ENCODE measurements around the gene GUCA1A. TPM values are rescaled to one million over a fixed set of nuclear protein-coding genes. Genes with fewer than 3 reads are reported as not detected.
A peak's percentile ranks its signal among the peaks of the same experiment; 100 is the strongest.
"Not testable (repeated sequence)": the region's sequence is repeated elsewhere in the genome, so short reads cannot be mapped to it uniquely, and the experiment has no call there.

GUCA1A gene
- polyA plus RNA-seq, 4 donors: 0.19 to 0.29 TPM; not detected in 2

DNA sequence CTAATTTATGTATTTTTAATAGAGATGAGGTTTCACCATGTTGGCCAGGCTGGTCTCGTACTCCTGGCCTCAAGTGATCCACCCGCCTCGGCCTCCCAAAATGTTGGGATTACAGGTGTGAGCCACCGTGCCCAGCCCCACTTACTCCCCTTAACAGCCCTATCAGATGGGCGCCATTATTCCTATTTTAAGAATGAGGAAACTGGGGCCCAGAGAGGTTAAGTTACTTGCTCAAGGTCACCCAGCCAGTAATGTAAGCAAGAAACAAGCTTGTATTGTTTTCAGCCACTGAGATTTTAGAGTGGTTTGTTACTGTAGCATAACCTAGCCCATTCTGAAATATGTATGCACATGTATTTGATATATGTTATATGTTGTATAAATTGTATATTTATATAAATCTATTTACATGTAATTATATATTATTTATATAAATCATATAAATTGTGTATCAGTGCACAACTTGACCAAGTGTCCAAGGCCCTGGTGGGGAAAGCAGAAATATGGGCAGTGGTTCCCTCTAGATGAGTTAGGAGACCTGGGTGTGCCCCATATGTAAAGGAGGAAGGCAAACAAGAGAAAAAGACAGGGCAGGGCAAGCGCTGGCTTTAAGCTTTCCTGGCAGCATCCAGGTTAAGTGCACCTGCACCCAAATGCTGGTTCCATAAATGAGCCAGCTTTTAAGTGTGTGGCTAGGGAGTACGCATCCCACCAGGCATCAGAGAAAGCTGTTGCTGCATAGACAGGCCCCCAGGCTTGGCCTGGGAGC, 1.2 kb upstream of the GUCA1A start:
- DNase-seq (ENCODE audit: low read depth in 4 of 4, low spot score in 3 of 4): no peak

DNA sequence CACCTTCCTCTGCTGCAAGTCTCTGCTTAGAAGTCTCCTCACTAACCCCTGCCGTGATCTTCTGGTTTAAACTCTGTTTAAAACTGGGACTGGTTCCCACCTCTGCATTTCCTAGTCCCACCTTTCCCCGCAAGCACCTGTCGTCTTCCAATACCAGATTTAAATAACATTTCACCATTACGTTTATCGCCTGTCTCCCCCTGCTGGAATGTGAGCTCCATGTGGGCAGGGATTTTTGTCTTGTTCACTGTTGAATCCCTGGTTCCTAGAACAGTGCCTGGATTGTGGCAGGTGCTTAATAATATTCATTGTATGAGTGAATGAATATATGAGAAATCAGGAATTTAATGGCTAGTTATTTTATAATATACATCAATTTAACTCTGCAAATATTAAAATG, 2.7 kb downstream of the GUCA1A start:
- no peak for DNase-seq (ENCODE audit: low read depth in 4 of 4, low spot score in 3 of 4)

DNA sequence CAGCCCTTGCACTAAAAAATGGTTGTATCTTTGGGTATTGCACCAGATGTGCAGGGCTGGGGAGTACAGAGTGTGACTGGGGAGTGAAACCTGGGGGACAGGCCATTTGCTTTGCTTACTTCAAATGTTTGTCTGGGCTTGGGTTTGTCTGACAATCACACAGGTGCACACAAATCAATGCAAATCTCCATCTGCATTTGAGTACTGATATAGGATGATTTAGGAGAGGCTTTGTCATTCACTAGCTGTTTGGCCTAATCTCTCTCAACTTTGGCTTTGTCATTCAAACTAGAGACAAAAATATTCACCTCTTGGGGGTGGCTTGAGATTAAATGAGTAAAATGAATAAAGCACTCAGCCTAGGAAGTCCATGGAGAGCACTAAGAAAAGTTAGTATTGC, 3.8 kb downstream of the GUCA1A start:
- no peak for DNase-seq (ENCODE audit: low read depth in 4 of 4, low spot score in 3 of 4)

DNA sequence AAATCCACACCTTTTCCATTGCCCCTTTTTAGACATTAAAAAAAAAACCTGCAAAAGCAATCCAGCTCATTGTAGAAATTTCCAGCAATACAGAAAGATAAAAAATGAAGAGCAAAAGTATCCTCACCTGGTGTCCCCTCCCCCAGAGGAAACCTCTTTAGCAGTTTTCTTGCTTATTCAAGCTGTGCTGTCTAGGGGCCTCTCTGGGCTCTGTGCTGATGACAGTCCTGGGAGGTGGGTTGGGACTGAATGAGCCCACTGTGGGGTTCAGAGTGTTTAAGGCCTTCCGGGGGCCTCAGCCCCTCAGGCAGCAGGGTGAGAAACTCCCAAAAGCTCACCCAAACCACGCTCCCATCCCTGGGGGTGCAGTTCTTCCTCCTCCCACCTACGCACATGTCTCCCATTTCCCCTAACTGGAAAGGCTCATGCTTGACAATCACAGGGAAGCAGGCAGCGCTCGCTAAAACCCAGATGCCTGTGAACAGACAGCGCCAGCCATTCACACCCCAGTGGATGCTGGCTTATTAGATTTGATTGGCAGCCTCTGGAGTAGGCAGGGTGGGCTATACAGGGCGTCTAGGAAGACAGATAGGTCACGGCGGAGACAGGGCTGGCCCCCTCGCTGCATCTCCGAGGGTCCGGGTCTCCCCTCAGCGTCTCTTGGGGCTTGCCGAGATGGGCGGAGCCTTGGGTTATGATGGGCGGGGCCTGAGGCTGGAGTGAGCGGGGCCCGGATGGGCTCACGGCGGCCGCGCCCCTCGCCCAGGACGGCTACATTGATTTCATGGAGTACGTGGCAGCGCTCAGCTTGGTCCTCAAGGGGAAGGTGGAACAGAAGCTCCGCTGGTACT, 4.6 kb downstream of the GUCA1A start:
- no peak for DNase-seq (ENCODE audit: low read depth in 4 of 4, low spot score in 3 of 4)

DNA sequence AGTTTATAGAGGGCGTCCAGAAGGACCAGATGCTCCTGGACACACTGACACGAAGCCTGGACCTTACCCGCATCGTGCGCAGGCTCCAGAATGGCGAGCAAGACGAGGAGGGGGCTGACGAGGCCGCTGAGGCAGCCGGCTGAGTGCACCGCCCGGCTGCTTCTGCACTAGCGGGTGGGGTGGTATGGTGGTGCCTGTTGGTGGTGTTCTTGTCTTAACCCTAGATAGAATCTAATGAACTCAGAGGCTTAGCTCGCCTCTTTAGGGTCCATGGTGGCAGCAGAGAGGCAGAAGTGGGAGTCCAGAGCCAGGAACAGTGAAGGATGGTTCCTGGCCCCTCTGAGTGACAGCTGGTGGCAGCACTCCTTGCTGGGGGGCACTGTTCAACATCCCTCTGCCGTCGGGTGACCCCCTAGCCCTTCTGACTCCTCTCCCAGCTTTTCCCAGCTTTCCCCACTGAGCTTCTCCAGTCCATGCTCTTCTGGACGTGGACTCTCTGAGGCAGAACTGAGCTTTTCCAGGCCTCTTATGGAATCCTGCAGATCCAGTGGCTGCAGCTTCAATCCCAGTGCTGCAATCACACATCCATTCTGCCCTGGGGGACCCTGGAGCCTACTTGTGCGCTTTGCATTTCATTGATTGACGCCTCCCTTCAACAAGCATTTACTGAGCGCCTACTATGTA, 6.2 kb downstream of the GUCA1A start:
- DNase-seq (ENCODE audit: low read depth in 4 of 4, low spot score in 3 of 4): no peak

DNA sequence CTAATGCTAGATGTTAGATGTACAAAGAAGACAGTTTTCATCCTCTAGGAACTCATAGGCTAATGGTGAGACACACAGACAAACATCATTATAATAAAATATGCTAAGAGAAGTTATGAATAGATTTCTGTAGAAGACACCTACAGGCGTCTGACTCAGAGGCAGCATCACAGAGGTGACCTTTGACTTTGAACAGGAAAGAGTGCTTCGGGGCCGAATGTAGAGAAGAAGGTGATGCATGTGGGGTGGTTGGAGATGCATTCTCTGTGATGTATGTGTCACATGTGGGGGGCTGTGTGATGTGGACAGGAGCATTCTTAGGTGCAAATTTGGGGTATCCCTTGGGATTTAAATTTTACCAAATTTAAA, 6.8 kb downstream of the GUCA1A start:
- DNase-seq (ENCODE audit: low read depth in 4 of 4, low spot score in 3 of 4): no peak

DNA sequence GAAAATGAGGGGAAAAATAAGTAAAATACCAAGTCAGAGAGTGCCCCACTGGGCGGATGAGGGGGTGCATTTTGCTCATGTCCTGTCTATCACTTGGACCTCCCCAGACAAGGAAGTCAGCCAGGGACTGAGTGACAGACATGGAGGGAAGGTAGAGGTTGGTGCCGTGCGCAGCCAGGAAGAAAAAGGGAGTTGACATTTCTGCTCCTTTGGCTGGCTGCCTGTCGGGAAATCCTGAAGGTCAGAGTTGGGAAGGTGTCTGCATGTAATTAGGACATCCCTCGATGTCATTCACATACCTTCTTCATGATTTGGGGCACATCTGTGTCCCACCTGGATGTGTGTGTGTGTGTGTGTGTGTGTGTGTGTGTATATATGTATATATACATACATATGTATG, 8.9 kb downstream of the GUCA1A start:
- no peak for DNase-seq (ENCODE audit: low read depth in 4 of 4, low spot score in 3 of 4)

DNA sequence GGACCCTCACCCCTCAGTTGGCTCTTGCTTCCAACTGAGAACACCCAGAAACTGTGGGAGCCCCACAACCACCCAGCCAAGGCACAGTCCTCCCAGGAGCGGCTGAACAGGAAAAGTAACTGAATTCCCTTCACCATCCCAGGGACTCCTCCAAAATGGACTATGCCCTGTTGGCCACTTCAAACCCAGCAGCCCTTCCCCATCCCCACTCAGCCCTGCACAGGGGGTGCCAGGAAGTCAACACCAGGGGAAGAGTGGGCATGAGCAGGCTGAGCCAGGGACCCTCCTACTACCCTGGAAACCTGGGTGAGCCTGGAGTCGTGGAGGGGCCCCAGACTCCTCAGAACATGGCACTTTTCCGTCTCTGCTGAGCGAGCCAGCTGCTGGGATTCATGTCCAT, 11.3 kb downstream of the GUCA1A start:
- no peak for DNase-seq (ENCODE audit: low read depth in 4 of 4, low spot score in 3 of 4)

DNA sequence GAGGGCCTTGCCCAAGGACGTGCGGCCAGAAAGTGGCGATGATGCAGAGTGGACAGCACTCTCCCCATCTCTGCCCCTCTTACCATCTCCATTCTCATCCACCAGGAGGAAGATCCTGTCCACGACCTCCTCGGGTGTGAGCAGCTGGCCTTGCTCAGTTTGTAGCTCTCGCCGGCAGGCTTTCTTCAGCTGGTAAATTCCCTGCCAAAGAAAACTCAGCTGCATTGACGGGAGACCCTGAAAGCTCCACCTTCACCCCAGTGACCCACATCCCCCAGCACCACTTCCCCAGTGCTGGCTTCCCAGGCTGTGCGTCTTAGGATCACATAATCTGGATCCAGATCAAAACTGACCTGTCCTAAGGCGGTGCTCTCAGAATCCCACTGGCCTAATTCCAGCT, 12.4 kb downstream of the GUCA1A start:
- DNase-seq (ENCODE audit: low read depth in 4 of 4, low spot score in 3 of 4): peak; percentile 47 to 58 (median 52)

DNA sequence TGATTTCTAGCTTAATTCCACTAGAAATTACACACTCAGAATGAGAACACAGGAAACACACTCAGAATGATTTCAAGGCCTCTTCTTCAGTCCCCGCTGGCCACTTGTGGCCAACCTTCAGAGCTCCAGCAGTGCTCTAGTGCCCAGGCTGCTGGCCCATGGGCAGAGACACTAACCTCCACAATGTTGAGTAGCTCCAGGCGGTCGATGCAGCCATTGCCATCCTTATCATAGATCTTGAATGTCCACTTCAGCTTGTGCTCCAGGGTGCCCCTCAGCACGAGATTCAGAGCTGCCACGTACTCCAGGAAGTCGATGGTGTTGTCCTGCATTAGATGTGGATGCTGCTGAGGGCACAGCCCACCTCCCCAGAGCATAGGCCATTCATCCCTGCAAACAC, 15.2 kb downstream of the GUCA1A start:
- DNase-seq (ENCODE audit: low read depth in 4 of 4, low spot score in 3 of 4): no peak

DNA sequence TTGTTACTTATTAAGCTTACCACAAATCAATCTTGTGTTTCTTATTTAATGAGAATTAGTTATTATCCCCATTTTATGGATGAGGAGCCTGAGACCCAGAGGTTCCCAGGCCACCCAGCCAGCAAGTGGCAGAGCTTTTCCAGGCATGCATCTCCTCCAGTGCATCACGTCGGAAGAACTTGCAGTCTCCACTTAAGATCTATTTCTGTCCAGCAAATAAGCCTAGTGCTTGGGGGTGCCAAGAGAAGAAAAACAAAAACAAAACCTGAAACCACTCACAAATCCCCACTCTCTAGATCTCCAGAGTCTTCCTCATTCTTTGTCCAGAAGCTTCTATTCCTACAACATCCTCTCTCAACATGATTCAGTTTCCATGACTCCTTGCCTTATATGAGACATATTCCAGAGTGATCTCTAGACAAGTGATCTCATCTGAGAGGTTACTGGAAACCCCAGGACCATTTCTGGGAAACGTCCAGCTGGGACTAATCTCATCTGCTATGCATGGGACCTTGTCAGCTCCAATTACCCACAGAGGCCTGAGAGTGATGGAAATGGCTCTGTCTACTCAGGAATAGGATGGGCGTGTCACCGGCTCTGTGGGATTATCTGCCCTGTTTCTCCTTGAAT, 17.5 kb downstream of the GUCA1A start:
- DNase-seq (ENCODE audit: low read depth in 4 of 4, low spot score in 3 of 4): no peak

DNA sequence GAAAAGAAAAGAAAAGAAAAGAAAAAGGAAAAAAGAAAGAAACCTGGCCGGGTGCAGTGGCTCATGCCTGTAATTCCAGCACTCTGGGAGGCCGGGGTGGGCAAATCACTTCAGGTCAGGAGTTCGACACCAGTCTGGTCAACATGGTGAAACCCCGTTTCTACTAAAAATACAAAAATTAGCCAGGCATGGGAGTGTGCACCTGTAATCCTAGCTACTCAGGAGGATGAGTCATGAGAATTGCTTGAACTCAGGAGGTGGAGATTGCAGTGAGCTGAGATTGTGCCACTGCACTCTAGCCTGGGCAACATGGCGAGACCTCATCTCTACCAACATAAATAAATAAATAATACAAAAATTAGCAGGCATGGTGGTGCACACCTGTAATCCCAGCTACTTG, 19.2 kb downstream of the GUCA1A start:
- DNase-seq (ENCODE audit: low read depth in 4 of 4, low spot score in 3 of 4): not testable (repeated sequence)

DNA sequence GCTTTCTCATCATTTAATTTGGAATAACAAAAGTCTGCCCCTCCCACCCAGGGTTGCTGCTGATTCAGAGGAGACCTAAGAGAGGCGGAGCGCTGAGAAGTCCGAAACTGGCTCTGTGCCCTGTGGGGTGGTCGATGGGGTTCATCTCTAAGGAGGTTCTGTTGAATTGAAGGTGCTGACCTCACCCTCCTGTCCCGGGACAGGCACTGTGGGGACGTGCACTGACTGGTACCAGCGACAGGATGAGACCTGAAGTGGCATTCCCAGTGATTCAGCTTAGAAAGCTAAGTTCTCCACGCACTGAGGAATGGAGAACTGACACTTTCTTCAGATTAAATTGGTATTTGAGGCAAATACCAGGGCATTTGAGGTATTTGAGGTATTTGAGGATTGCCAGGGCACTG, 20.3 kb downstream of the GUCA1A start:
- no peak for DNase-seq (ENCODE audit: low read depth in 4 of 4, low spot score in 3 of 4)

DNA sequence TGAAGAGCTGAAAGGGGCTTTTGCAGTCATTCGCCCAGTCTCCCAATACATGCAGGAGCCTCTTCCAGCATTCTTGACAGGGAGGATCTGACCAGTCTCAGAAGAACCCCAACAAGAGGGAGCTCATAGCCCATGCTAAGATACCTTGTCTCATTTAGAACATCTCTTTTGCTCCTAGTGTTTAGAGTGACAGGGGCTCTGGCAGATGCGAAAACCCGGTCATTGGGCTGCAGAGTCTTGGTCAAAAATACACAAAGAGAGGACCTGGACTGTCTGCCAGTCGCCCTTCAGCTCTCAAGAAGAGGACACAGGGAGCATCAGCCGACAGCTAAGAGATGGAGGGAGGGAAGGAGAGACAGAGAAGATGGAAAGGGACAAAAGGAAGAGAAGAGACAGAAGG, 20.9 kb downstream of the GUCA1A start:
- no peak for DNase-seq (ENCODE audit: low read depth in 4 of 4, low spot score in 3 of 4)

DNA sequence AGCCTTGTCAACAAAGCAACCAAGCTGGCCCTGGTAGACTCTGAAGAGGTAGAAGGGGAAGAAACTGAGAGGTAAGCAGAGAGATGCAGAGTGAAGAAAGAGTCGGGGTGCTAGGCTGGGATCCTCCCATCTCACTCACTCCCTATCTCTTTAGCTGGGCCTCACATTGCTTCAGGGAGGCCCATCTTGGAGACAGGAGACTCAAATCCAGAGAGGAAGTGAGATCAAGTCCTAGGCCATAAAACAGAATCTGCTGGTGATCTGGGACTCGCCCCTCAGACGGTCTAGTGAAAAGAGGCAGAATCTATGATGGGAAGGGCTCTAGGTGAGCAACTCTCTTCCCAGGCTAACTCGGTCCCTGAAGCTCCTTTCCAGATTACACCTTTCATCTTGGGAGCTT, 22.3 kb downstream of the GUCA1A start:
- no peak for DNase-seq (ENCODE audit: low read depth in 4 of 4, low spot score in 3 of 4)

DNA sequence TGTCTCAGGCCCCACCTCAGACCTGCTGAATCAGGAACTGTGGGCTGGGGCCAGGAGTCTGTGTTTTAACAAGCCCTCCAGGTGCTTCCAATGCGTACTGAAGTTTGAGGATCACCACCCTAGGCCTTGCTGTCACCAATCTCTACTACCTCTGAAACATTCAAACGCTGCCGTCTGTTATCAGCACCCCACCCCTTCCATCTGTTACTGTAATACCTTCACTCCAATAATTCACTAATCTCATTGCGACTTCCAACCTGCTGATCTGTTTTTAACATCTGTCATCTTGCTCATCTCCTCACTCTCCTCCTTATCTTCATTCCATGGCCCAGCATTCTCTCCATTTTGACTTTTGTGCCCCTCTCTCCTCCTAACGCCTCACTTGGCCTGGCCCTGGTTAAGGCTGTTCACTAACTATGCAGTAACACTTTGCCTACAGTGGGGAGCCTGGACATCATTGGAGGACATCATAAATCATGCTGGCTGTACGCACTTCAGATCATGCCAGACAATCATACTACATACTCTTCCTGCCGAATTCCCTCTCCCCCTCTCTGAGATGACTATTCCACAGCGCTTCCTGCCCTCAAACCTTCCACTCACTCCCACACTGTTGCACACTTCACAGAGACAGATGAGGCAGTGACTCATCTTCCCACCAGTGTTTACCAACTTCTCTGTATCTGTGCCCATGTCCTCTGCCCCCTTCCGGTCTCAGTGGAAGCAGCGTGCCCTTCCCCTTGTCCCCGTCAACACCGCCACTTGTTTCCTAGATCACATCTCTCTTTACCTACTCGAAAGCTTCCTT, 24.6 kb downstream of the GUCA1A start:
- DNase-seq (ENCODE audit: low read depth in 4 of 4, low spot score in 3 of 4): no peak

DNA sequence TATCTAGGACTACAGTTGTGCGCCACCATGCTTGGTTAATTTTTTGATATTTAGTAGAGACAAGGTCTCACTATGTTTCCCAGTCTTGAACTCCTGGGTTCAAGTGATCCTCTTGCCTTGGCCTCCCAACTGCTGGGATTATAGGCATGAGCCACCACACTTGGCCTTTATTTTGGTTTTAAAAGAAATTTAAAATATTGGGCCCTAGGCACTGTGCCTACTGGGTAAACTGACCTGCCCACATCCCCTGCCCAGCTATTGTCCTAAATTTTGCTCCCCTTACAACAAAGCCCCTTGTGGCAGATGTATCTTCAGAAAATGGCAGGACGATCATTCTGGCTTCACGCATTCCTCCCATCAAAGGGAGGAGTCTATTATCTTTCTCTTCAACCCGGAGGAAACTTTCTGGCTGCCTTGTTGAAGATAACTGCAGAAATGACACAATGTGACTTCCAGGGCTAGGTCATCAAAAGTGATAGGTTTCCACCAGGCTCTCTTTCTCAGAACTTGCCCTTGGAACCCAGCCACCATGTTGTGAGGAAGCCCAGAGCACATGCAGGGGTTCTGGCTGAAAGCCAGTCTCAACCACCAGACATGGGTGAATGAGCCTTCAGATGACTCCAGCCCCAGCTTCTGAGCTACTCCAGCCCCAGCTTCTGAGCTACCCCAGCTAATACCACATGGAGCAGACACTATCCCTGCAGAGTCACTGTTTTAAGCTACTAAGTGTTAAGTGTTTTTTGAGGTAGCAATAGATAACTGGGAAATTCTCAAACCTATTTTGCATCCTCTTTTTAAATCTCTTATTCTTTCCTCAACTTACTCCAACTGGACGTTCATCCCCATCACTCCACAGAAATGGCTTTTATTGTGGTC, 26.2 kb downstream of the GUCA1A start:
- DNase-seq (ENCODE audit: low read depth in 4 of 4, low spot score in 3 of 4): no peak

DNA sequence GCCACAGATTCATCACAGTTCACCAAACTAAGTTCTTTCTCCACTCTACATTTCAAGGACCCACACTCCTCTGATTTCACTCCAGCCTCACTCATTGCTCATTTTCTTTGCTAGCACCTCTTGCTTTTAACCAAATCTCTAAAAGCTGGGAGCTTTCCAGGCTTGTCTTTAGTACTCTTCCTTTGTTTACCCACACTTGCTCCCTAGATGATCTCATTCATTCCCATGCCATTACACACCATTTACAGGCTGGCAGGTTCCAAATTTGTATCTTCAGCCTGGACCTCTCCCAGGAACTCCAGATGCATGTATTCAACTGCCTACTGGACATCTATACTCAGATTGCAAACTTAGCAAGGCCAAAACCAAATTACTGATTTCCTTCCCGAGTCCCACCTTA, 26.9 kb downstream of the GUCA1A start:
- no peak for DNase-seq (ENCODE audit: low read depth in 4 of 4, low spot score in 3 of 4)

DNA sequence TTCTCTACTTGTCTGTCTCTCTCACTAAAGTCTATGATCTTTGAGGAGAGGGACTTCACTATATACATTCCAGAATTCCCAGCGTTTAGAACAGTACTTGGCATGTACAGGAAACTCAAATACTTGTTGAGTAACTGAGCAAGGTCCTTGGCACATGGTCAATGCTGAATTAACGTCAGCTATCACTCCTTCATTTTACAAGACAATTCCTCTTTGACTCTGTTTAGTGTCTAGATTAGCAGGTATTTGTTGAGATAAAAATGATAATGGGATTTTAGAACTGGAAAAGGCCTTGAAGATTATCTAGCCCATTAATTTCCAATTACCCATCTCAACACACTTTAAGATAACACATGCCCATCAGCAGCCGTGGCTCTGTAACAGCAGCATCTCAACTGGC, 28.2 kb downstream of the GUCA1A start:
- no peak for DNase-seq (ENCODE audit: low read depth in 4 of 4, low spot score in 3 of 4)

Data from right renal pelvis (tissue), 4 donors.